PC-3 (cell line): ENCODE measurements around the gene ANKRD29.

Experiments used
- CTCF ChIP-seq: fragments of 300-600 bp; sonication (generic); conservative IDR thresholded peaks from 2 replicates; pipeline ENCODE4 v1.5.1; 2017; ENCODE audit warnings: antibody characterized with exemption, low read depth, mild to moderate bottlenecking, low read length
- EZH2phosphoT487 ChIP-seq: fragments of 300-600 bp; sonication (generic); IDR thresholded peaks from 2 replicates; pipeline ENCODE4 v1.6.1; 2018; ENCODE audit warnings: mild to moderate bottlenecking, antibody characterized with exemption, low read length, borderline replicate concordance

GRCh38 chr18:23703057-23703986 is 40.6 kb upstream of the ANKRD29 start:
- TF ChIP-seq CTCF (peak; percentile 87), EZH2phosphoT487 (no peak)
